IMR-90 (cell line): ENCODE measurements around the gene NPR2.

Experiments used
- BHLHE40 ChIP-seq: fragments of 150-350 bp; IDR thresholded peaks from 2 replicates; pipeline ENCODE4 v1.6.1; 2016; ENCODE audit warnings: mild to moderate bottlenecking, low read depth, low read length
- CEBPB ChIP-seq: IDR thresholded peaks from 2 replicates; pipeline ENCODE4 v1.6.1; 2012; ENCODE audit warnings: low read depth, low read length, improper control_type of control experiment
- CHD1 ChIP-seq: IDR thresholded peaks from 2 replicates; pipeline ENCODE4 v1.6.1; 2012; ENCODE audit warnings: low read depth, low read length, improper control_type of control experiment
- FOS ChIP-seq: fragments of 150-350 bp; IDR thresholded peaks from 2 replicates; pipeline ENCODE4 v1.6.1; 2016; ENCODE audit warnings: low read depth, low read length
- MAZ ChIP-seq: IDR thresholded peaks from 2 replicates; pipeline ENCODE4 v1.6.1; 2012; ENCODE audit warnings: low read depth, mild to moderate bottlenecking, low read length, improper control_type of control experiment, moderate library complexity, borderline replicate concordance
- MXI1 ChIP-seq: IDR thresholded peaks from 2 replicates; pipeline ENCODE4 v1.6.1; 2012; ENCODE audit warnings: low read depth, mild to moderate bottlenecking, low read length, moderate library complexity, borderline replicate concordance
- POLR2A ChIP-seq: IDR thresholded peaks from 2 replicates; pipeline ENCODE4 v1.6.1; 2012; ENCODE audit warnings: mild to moderate bottlenecking, low read depth, low read length
- RAD21 ChIP-seq: IDR thresholded peaks from 2 replicates; pipeline ENCODE4 v1.6.1; 2012; ENCODE audit warnings: low read length, improper control_type of control experiment
- RCOR1 ChIP-seq: IDR thresholded peaks from 2 replicates; pipeline ENCODE4 v1.6.1; 2012; ENCODE audit warnings: mild to moderate bottlenecking, low read length, improper control_type of control experiment; ENCODE audit not compliant: insufficient replicate concordance
- RFX5 ChIP-seq: IDR thresholded peaks from 2 replicates; pipeline ENCODE4 v1.8.0; 2012; ENCODE audit warnings: low read depth, mild to moderate bottlenecking, low read length, moderate library complexity
- SMC3 ChIP-seq: fragments of 150-350 bp; IDR thresholded peaks from 2 replicates; pipeline ENCODE4 v1.6.1; 2016; ENCODE audit warnings: low read depth, mild to moderate bottlenecking, antibody characterized with exemption, low read length, moderate library complexity
- TF ChIP-seq, protein P1 (sequence below): conservative IDR thresholded peaks from 2 replicates; pipeline ENCODE4 v1.5.1; 2012; ENCODE audit warnings: mild to moderate bottlenecking, low read depth, low read length, improper control_type of control experiment
- TF ChIP-seq, protein P2 (sequence below): fragments of 150-350 bp; IDR thresholded peaks from 2 replicates; pipeline ENCODE4 v1.6.1; 2016; ENCODE audit warnings: low read depth, mild to moderate bottlenecking, low read length, moderate library complexity, borderline replicate concordance
- TF ChIP-seq, protein P3 (sequence below): fragments of 150-350 bp; IDR thresholded peaks from 2 replicates; pipeline ENCODE4 v1.6.1; 2017; ENCODE audit warnings: mild to moderate bottlenecking, antibody characterized with exemption, low read length, low read depth

DNA sequence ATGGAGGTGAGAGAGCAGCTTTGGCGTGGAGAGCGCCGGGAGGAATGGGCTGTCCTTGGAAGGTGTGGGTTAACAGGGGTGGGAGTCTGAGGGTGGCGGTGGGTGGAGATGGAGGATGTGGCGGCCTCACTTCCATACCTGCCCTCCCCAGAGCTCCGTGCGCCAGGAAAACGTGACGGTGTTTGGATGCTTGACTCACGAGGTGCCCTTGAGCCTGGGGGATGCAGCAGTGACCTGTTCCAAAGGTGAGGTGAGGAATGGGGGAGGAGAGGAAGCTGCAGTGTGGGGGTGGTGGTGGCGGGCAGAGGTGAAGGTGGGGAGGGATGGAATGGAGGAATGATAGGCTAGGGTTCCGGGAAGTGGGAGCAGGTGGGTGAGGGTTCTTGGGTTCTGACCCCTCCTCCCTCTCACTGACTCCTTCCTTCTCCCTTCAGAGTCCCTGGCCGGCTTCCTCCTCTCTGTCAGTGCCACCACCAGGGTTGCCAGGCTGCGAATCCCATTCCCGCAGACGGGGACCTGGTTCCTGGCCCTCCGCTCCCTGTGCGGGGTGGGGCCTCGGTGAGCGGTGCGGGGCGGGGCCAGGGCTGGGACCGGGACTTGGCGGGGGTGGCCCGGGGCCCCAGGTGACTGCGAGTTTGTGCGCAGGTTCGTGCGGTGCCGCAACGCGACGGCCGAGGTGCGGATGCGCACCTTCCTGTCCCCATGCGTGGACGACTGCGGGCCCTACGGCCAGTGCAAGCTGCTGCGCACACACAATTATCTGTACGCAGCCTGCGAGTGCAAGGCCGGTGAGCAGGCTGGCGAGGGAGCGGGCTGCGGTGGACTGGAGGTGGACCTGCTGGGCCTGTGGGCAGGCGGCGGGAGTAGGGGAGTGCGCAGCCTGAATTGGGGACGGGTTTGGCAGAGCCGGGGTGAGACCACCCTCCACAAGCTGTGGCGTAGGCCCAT is 54.7 kb downstream of the NPR2 start:
- TF ChIP-seq, protein P1, sequence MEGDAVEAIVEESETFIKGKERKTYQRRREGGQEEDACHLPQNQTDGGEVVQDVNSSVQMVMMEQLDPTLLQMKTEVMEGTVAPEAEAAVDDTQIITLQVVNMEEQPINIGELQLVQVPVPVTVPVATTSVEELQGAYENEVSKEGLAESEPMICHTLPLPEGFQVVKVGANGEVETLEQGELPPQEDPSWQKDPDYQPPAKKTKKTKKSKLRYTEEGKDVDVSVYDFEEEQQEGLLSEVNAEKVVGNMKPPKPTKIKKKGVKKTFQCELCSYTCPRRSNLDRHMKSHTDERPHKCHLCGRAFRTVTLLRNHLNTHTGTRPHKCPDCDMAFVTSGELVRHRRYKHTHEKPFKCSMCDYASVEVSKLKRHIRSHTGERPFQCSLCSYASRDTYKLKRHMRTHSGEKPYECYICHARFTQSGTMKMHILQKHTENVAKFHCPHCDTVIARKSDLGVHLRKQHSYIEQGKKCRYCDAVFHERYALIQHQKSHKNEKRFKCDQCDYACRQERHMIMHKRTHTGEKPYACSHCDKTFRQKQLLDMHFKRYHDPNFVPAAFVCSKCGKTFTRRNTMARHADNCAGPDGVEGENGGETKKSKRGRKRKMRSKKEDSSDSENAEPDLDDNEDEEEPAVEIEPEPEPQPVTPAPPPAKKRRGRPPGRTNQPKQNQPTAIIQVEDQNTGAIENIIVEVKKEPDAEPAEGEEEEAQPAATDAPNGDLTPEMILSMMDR = no peak
- TF ChIP-seq BHLHE40 = no peak
- no peak for TF ChIP-seq POLR2A
- TF ChIP-seq CHD1 = no peak
- TF ChIP-seq MAZ = no peak
- no peak for TF ChIP-seq MXI1
- TF ChIP-seq RFX5 = no peak
- TF ChIP-seq, protein P2, sequence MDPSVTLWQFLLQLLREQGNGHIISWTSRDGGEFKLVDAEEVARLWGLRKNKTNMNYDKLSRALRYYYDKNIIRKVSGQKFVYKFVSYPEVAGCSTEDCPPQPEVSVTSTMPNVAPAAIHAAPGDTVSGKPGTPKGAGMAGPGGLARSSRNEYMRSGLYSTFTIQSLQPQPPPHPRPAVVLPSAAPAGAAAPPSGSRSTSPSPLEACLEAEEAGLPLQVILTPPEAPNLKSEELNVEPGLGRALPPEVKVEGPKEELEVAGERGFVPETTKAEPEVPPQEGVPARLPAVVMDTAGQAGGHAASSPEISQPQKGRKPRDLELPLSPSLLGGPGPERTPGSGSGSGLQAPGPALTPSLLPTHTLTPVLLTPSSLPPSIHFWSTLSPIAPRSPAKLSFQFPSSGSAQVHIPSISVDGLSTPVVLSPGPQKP = no peak
- TF ChIP-seq SMC3 = no peak
- no peak for TF ChIP-seq RAD21
- TF ChIP-seq CEBPB = no peak
- TF ChIP-seq, protein P3, sequence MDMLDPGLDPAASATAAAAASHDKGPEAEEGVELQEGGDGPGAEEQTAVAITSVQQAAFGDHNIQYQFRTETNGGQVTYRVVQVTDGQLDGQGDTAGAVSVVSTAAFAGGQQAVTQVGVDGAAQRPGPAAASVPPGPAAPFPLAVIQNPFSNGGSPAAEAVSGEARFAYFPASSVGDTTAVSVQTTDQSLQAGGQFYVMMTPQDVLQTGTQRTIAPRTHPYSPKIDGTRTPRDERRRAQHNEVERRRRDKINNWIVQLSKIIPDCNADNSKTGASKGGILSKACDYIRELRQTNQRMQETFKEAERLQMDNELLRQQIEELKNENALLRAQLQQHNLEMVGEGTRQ = no peak
- no peak for TF ChIP-seq RCOR1
- TF ChIP-seq FOS = no peak
